Activated naive CD4-positive, alpha-beta T cell treated with anti-CD3 and anti-CD28 coated beads, Interleukin-2, amount 50 U/mL, for 72 hours (primary cell): ENCODE data around the gene KPNA5. TPM values are rescaled to one million over a fixed set of nuclear protein-coding genes. Genes with fewer than 3 reads are reported as not detected.
A peak's percentile ranks its signal among the peaks of the same experiment; 100 is the strongest.

ENCODE experiments used
- ATAC-seq, 2 donors: fragments of 150-1000 bp; cut with Tn5 transposase; 2 replicates each; pipeline ENCODE4 v1.10.0; 2021; ENCODE audit warnings: mild to moderate bottlenecking in 2 of 2, moderate library complexity in 2 of 2
- DNase-seq, 2 donors: peaks; one replicate each; pipeline ENCODE4 v3.0.0; 2021 to 2022; ENCODE audit warnings: low spot score in 2 of 2
- H3K27ac Mint-ChIP-seq, 2 donors: one replicate each; pipeline ENCODE4 v1.8.0; 2022; ENCODE audit warnings: mild to moderate bottlenecking in 2 of 2, mixed read lengths in 2 of 2
- H3K36me3 Mint-ChIP-seq, 2 donors: one replicate each; pipeline ENCODE4 v1.8.0; 2022; ENCODE audit warnings: mixed read lengths in 2 of 2
- H3K9me3 Mint-ChIP-seq, 2 donors: one replicate each; pipeline ENCODE4 v1.8.0; 2022; ENCODE audit warnings: mixed read lengths in 2 of 2
- total RNA-seq, 2 donors: library from RNA; stranded (reverse); gene quantifications; one replicate each; pipeline ENCODE4 v1.2.3, GENCODE V29; 2022

The KPNA5 gene
- total RNA-seq, 2 donors from 2014 or later: 7.8 to 8.7 TPM

- peaks cover 8 to 12% of the 10 kb centered on the region in 2 donors for H3K36me3 Mint-ChIP-seq
- H3K9me3 Mint-ChIP-seq: no peaks in the 10 kb centered on the region
- DNase-seq (no peak), ATAC-seq (no peak)
- no peak overlapping the region for H3K27ac Mint-ChIP-seq
Observed at GRCh38 chr6:116763048-116763447, 82.0 kb downstream of the KPNA5 start.

- H3K9me3 Mint-ChIP-seq: no peaks in the 10 kb centered on the region
- peaks cover 8 to 12% of the 10 kb centered on the region in 2 donors for H3K36me3 Mint-ChIP-seq
- H3K27ac Mint-ChIP-seq: no peak overlapping the region
- ATAC-seq: no peak
- no peak for DNase-seq
Observed at GRCh38 chr6:116763906-116764628, 83.1 kb downstream of the KPNA5 start.

GRCh38 chr6:116764629-116764960 lies 83.6 kb downstream of the KPNA5 start:
- Mint-ChIP-seq H3K9me3 (no peaks in the 10 kb centered on the region), H3K36me3 (peaks cover 8 to 12% of the 10 kb centered on the region in 2 donors), H3K27ac (no peak overlapping the region)
- DNase-seq (no peak), ATAC-seq (no peak)

- Mint-ChIP-seq H3K36me3 (peaks cover 8 to 12% of the 10 kb centered on the region in 2 donors), H3K27ac (no peak within 1 kb of the TSS), H3K9me3 (no peaks in the 10 kb centered on the region)
- DNase-seq (peak in 1 of 2 donors; percentile 10), ATAC-seq (peak; percentile 46 to 65)
Observed at GRCh38 chr6:116764961-116765841, 84.2 kb downstream of the KPNA5 start, which contains the start of gene FAM162B. Gene FAM162B, minus strand, starts transcription at chr6:116765719. Its CDS starts 143 bp downstream, at chr6:116765576.

- ATAC-seq (no peak), DNase-seq (no peak)
- H3K36me3 Mint-ChIP-seq: peaks cover 8 to 12% of the 10 kb centered on the region in 2 donors
- H3K9me3 Mint-ChIP-seq: no peaks in the 10 kb centered on the region
- no peak overlapping the region for H3K27ac Mint-ChIP-seq
Observed at GRCh38 chr6:116766506-116767176, 85.6 kb downstream of the KPNA5 start.

GRCh38 chr6:116767715-116768114 lies 86.7 kb downstream of the KPNA5 start:
- DNase-seq (no peak), ATAC-seq (no peak)
- H3K27ac Mint-ChIP-seq: no peak overlapping the region
- H3K9me3 Mint-ChIP-seq: no peaks in the 10 kb centered on the region
- peaks cover 8 to 12% of the 10 kb centered on the region in 2 donors for H3K36me3 Mint-ChIP-seq

- Mint-ChIP-seq H3K9me3 (no peaks in the 10 kb centered on the region), H3K36me3 (no peaks in the 10 kb centered on the region), H3K27ac (no peak overlapping the region)
- no peak for ATAC-seq
- no peak for DNase-seq
Observed at GRCh38 chr6:116772450-116772849, 91.4 kb downstream of the KPNA5 start.

- no peaks in the 10 kb centered on the region for H3K9me3 Mint-ChIP-seq
- H3K27ac Mint-ChIP-seq: no peak overlapping the region
- ATAC-seq: no peak
- DNase-seq: no peak
- H3K36me3 Mint-ChIP-seq: no peaks in the 10 kb centered on the region
Observed at GRCh38 chr6:116773886-116774285, 92.9 kb downstream of the KPNA5 start.

- Mint-ChIP-seq H3K36me3 (no peaks in the 10 kb centered on the region), H3K9me3 (no peaks in the 10 kb centered on the region), H3K27ac (no peak overlapping the region)
- ATAC-seq: no peak
- DNase-seq: no peak
Observed at GRCh38 chr6:116779573-116780164, 98.7 kb downstream of the KPNA5 start.

- no peak for ATAC-seq
- DNase-seq: no peak
- no peaks in the 10 kb centered on the region for H3K36me3 Mint-ChIP-seq
- H3K27ac Mint-ChIP-seq: no peak overlapping the region
- H3K9me3 Mint-ChIP-seq: no peaks in the 10 kb centered on the region
Observed at GRCh38 chr6:116783852-116784251, 102.8 kb downstream of the KPNA5 start.

Other genes starting within 250 kb of the KPNA5 start
- gene CALHM6, start 219.8 kb upstream of the KPNA5 start, total RNA-seq: 10 to 100 TPM in 1 of 2 donors, under 1 TPM in 1; 0.71 to 13.9 TPM
- not detected for gene CALHM5, start 169.6 kb upstream of the KPNA5 start, total RNA-seq
- not detected for gene TRAPPC3L, start 135.5 kb upstream of the KPNA5 start, total RNA-seq
- gene CALHM4, start 127.5 kb upstream of the KPNA5 start, total RNA-seq: not detected
- 10 to 100 TPM; 18.0 to 33.7 TPM for gene RWDD1, start 109.7 kb upstream of the KPNA5 start, total RNA-seq
- gene RSPH4A, start 64.7 kb upstream of the KPNA5 start, total RNA-seq: under 1 TPM in 1 of 2 donors, not detected in 1; 0.12 TPM
- 10 to 100 TPM; 22.8 to 35.6 TPM for gene ZUP1, start 12.4 kb upstream of the KPNA5 start, total RNA-seq
- gene FAM162B, start 84.5 kb downstream of the KPNA5 start, total RNA-seq: not detected
- gene GPRC6A, start 147.9 kb downstream of the KPNA5 start, total RNA-seq: not detected
- gene RFX6, start 196.0 kb downstream of the KPNA5 start, total RNA-seq: not detected